HG03457 (cell line): ENCODE measurements around the gene ADCK1.
"Not testable (repeated sequence)": the region's sequence is repeated elsewhere in the genome, so short reads cannot be mapped to it uniquely, and the experiment has no call there.

Source experiments
- ATAC-seq: cut with Tn5 transposase; IDR thresholded peaks from one replicate; pipeline ENCODE4 v1.9.1; 2021; ENCODE audit warnings: moderate number of reproducible peaks; ENCODE audit not compliant: unreplicated experiment

Gene ADCK1

GRCh38 chr14:77808250-77808649, 8.3 kb downstream of the ADCK1 start:
- ATAC-seq = no peak

GRCh38 chr14:77809011-77809410, 9.1 kb downstream of the ADCK1 start:
- no peak for ATAC-seq

GRCh38 chr14:77812028-77812427, 12.1 kb downstream of the ADCK1 start:
- ATAC-seq = peak; percentile 68

GRCh38 chr14:77812682-77813081, 12.8 kb downstream of the ADCK1 start:
- ATAC-seq = not testable (repeated sequence)

GRCh38 chr14:77822307-77822706, 22.4 kb downstream of the ADCK1 start:
- ATAC-seq = no peak

- ATAC-seq = no peak
Observed at GRCh38 chr14:77822741-77823140, 22.8 kb downstream of the ADCK1 start.

- no peak for ATAC-seq
Observed at GRCh38 chr14:77823378-77823777, 23.5 kb downstream of the ADCK1 start.

- no peak for ATAC-seq
Observed at GRCh38 chr14:77825895-77826519, 26.1 kb downstream of the ADCK1 start.

- ATAC-seq = no peak
Observed at GRCh38 chr14:77830692-77831091, 30.8 kb downstream of the ADCK1 start.

- no peak for ATAC-seq
Observed at GRCh38 chr14:77832297-77832696, 32.4 kb downstream of the ADCK1 start.

GRCh38 chr14:77837926-77838325, 38.0 kb downstream of the ADCK1 start:
- ATAC-seq = no peak

GRCh38 chr14:77838831-77839511, 39.1 kb downstream of the ADCK1 start:
- no peak for ATAC-seq

- ATAC-seq = no peak
Observed at GRCh38 chr14:77843195-77843594, 43.3 kb downstream of the ADCK1 start.

GRCh38 chr14:77843651-77844050, 43.7 kb downstream of the ADCK1 start:
- no peak for ATAC-seq

GRCh38 chr14:77844802-77845201, 44.9 kb downstream of the ADCK1 start:
- ATAC-seq = no peak

- no peak for ATAC-seq
Observed at GRCh38 chr14:77848031-77848430, 48.1 kb downstream of the ADCK1 start.

GRCh38 chr14:77849711-77850110, 49.8 kb downstream of the ADCK1 start:
- no peak for ATAC-seq

GRCh38 chr14:77853919-77854318, 54.0 kb downstream of the ADCK1 start:
- no peak for ATAC-seq

- ATAC-seq = no peak
Observed at GRCh38 chr14:77856941-77857340, 57.0 kb downstream of the ADCK1 start.

- no peak for ATAC-seq
Observed at GRCh38 chr14:77859934-77860570, 60.1 kb downstream of the ADCK1 start.

GRCh38 chr14:77861201-77861600, 61.3 kb downstream of the ADCK1 start:
- no peak for ATAC-seq

GRCh38 chr14:77862154-77862786, 62.4 kb downstream of the ADCK1 start:
- no peak for ATAC-seq
